ENCODE data around the gene SORBS2.

SORBS2 gene

GRCh38 chr4:185542626-185543315 lies 269.2 kb downstream of the SORBS2 start:
- no peak for DNase-seq

GRCh38 chr4:185541251-185541727 lies 270.7 kb downstream of the SORBS2 start:
- DNase-seq: no peak

GRCh38 chr4:185540487-185541120 lies 271.4 kb downstream of the SORBS2 start:
- DNase-seq: no peak

- DNase-seq: no peak
These were observed 272.0 kb downstream of the SORBS2 start for GRCh38 chr4:185540040-185540439.

GRCh38 chr4:185538806-185539205 lies 273.2 kb downstream of the SORBS2 start:
- DNase-seq: no peak

- no peak for DNase-seq
These were observed 275.6 kb downstream of the SORBS2 start for GRCh38 chr4:185536411-185536709.

GRCh38 chr4:185535612-185536410 lies 276.2 kb downstream of the SORBS2 start:
- no peak for DNase-seq

Measured in NCI-H1436 treated with DMSO at 0.1 percent for 48 hours (cell line).